SK-N-SH (cell line): ENCODE measurements around the gene FIZ1. TPM values are rescaled to one million over a fixed set of nuclear protein-coding genes. Genes with fewer than 3 reads are reported as not detected.

ENCODE experiments used
- CTCF ChIA-PET: fragments of 300-600, 350-600 bp; formaldehyde crosslinking; extraction: SDS; loops from one replicate; lab custom pipeline; 2021; lab: Yijun Ruan, JAX
- POLR2A ChIA-PET: fragments of 350-600 bp; sonication (Branson Sonifier 250); formaldehyde crosslinking; extraction: SDS; loops from one replicate; lab custom pipeline; 2020; ENCODE audit warnings: antibody characterized with exemption, inconsistent platforms; lab: Yijun Ruan, JAX
- DNase-seq: peaks from one replicate; pipeline ENCODE4 v3.0.0; 2012
- H2AFZ ChIP-seq: fragments of 200-600 bp; sonication (generic); 2 replicates; pipeline ENCODE4 v1.8.1; 2016; ENCODE audit warnings: antibody characterized with exemption, mild to moderate bottlenecking, low read depth
- H3F3A ChIP-seq: fragments of 200-600 bp; sonication (generic); replicated peaks from 2 replicates; pipeline ENCODE3; 2016; ENCODE audit warnings: antibody characterized with exemption, mild to moderate bottlenecking; ENCODE audit not compliant: insufficient read depth
- H3K27ac ChIP-seq, 2 experiments: fragments of 200-500 bp in 1 of 2; fragments of 200-600 bp in 1 of 2; sonication (Bioruptor generic) in 1 of 2; sonication (generic), shearing (Covaris generic) in 1 of 2; 2 replicates each; pipeline versions ENCODE4 v1.5.1 to v1.6.1; 2014 to 2016; ENCODE audit warnings: low read depth in 2 of 2, inconsistent platforms in 1 of 2, low read length in 1 of 2, mild to moderate bottlenecking in 1 of 2, mixed read lengths in 1 of 2
- H3K27me3 ChIP-seq: fragments of 200-600 bp; sonication (generic), shearing (Covaris generic); 2 replicates; pipeline ENCODE4 v1.6.1; 2016; ENCODE audit warnings: mixed run types; ENCODE audit not compliant: insufficient read depth
- H3K36me3 ChIP-seq, 2 experiments: fragments of 200-500 bp in 1 of 2; fragments of 200-600 bp in 1 of 2; sonication (Bioruptor generic) in 1 of 2; sonication (generic) in 1 of 2; replicated peaks in 1 of 2; 2 replicates each; pipeline versions ENCODE3 to v1.5.1; 2014 to 2016; ENCODE audit warnings: low read length in 1 of 2, mild to moderate bottlenecking in 1 of 2; ENCODE audit not compliant: insufficient read depth in 2 of 2, control insufficient read depth in 1 of 2
- H3K4me1 ChIP-seq, 2 experiments: fragments of 200-500 bp in 1 of 2; fragments of 200-600 bp in 1 of 2; sonication (Bioruptor generic) in 1 of 2; sonication (generic), shearing (Covaris generic) in 1 of 2; 2 replicates each; pipeline versions ENCODE4 v1.5.1 to v1.6.1; 2014 to 2016; ENCODE audit warnings: low read depth in 1 of 2, low read length in 1 of 2, mixed run types in 1 of 2; ENCODE audit not compliant: insufficient read depth in 2 of 2, control insufficient read depth in 1 of 2
- H3K4me2 ChIP-seq: fragments of 200-600 bp; sonication (generic), shearing (Covaris generic); 2 replicates; pipeline ENCODE4 v1.6.1; 2017; ENCODE audit warnings: mixed run types
- H3K4me3 ChIP-seq, 2 experiments: fragments of 200-500 bp in 1 of 2; fragments of 200-600 bp in 1 of 2; sonication (Bioruptor generic) in 1 of 2; sonication (generic), shearing (Covaris generic) in 1 of 2; 2 replicates each; pipeline versions ENCODE4 v1.5.1 to v1.8.1; 2014 to 2016; ENCODE audit warnings: low read depth in 2 of 2, inconsistent platforms in 1 of 2, low read length in 1 of 2, mild to moderate bottlenecking in 1 of 2, mixed read lengths in 1 of 2, moderate library complexity in 1 of 2
- H3K79me2 ChIP-seq: fragments of 200-600 bp; sonication (generic); 2 replicates; pipeline ENCODE4 v1.8.1; 2017; ENCODE audit warnings: mild to moderate bottlenecking; ENCODE audit not compliant: insufficient read depth
- H3K9ac ChIP-seq: fragments of 200-600 bp; sonication (generic); 2 replicates; pipeline ENCODE4 v1.6.1; 2017; ENCODE audit warnings: mixed run types
- H3K9me2 ChIP-seq: fragments of 200-600 bp; sonication (generic); 2 replicates; pipeline ENCODE4 v1.6.1; 2017; ENCODE audit warnings: mixed run types
- H3K9me3 ChIP-seq: fragments of 200-600 bp; sonication (generic); 2 replicates; pipeline ENCODE4 v1.6.1; 2017; ENCODE audit warnings: mixed run types, mild to moderate bottlenecking, moderate library complexity
- H4K20me1 ChIP-seq: fragments of 200-600 bp; sonication (generic); 2 replicates; pipeline ENCODE4 v1.6.1; 2017; ENCODE audit warnings: mild to moderate bottlenecking, mixed run types; ENCODE audit not compliant: insufficient read depth
- EP300 ChIP-seq, 2 experiments: IDR thresholded peaks; 2 replicates each; pipeline versions ENCODE4 v1.4.0 to v1.6.1; 2012; ENCODE audit warnings: borderline replicate concordance in 1 of 2, low read depth in 1 of 2, low read length in 1 of 2
- FOSL2 ChIP-seq: IDR thresholded peaks from 2 replicates; pipeline ENCODE4 v1.4.0; 2012; ENCODE audit warnings: low read depth, mild to moderate bottlenecking, moderate library complexity, borderline replicate concordance
- GABPA ChIP-seq: IDR thresholded peaks from 2 replicates; pipeline ENCODE4 v1.4.0; 2012; ENCODE audit warnings: low read depth, mild to moderate bottlenecking
- GATA2 ChIP-seq: sonication (generic); formaldehyde crosslinking; IDR thresholded peaks from 2 replicates; pipeline ENCODE4 v1.5.0; 2020; ENCODE audit warnings: mild to moderate bottlenecking, missing genetic modification reagents
- JUND ChIP-seq: IDR thresholded peaks from 2 replicates; pipeline ENCODE4 v1.4.0; 2012
- MAX ChIP-seq: IDR thresholded peaks from 2 replicates; pipeline ENCODE4 v1.4.0; 2012; ENCODE audit warnings: low read depth
- MEF2A ChIP-seq: IDR thresholded peaks from 2 replicates; pipeline ENCODE4 v1.4.0; 2012; ENCODE audit warnings: low read depth, borderline replicate concordance
- MXI1 ChIP-seq: IDR thresholded peaks from 2 replicates; pipeline ENCODE4 v1.6.1; 2012; ENCODE audit warnings: mild to moderate bottlenecking, low read depth, low read length, improper control_type of control experiment
- POLR2AphosphoS5 ChIP-seq: IDR thresholded peaks from 2 replicates; pipeline ENCODE4 v1.6.1; 2012; ENCODE audit warnings: low read depth, low read length
- RAD21 ChIP-seq: IDR thresholded peaks from 2 replicates; pipeline ENCODE4 v1.6.1; 2012; ENCODE audit warnings: mild to moderate bottlenecking, low read length
- RCOR1 ChIP-seq: fragments of 150-350 bp; IDR thresholded peaks from 2 replicates; pipeline ENCODE4 v1.6.1; 2017; ENCODE audit warnings: antibody characterized with exemption, low read length
- REST ChIP-seq: IDR thresholded peaks from 2 replicates; pipeline ENCODE4 v1.6.1; 2012; ENCODE audit warnings: mild to moderate bottlenecking, low read depth, low read length, moderate library complexity
- TCF12 ChIP-seq: IDR thresholded peaks from 2 replicates; pipeline ENCODE4 v1.4.0; 2012
- TEAD4 ChIP-seq: IDR thresholded peaks from 2 replicates; pipeline ENCODE4 v1.4.0; 2012; ENCODE audit warnings: mild to moderate bottlenecking, borderline replicate concordance; ENCODE audit not compliant: insufficient read depth
- USF1 ChIP-seq: IDR thresholded peaks from 2 replicates; pipeline ENCODE4 v1.4.0; 2012; ENCODE audit warnings: low read depth, borderline replicate concordance
- USF2 ChIP-seq: fragments of 150-350 bp; IDR thresholded peaks from 2 replicates; pipeline ENCODE4 v1.6.1; 2017; ENCODE audit warnings: antibody characterized with exemption, low read length, low read depth, borderline replicate concordance
- ZBTB33 ChIP-seq: IDR thresholded peaks from 2 replicates; pipeline ENCODE4 v1.4.0; 2012; ENCODE audit warnings: low read depth, borderline replicate concordance
- WGBS: methylation state at CpG from one replicate; pipeline ENCODE4 v1.1.6; 2017; ENCODE audit warnings: low lambda C conversion rate; 5-methylcytosine and 5-hydroxymethylcytosine counted together
- polyA plus RNA-seq, 3 experiments: library from polyadenylated mRNA; depleted of rRNA; stranded (reverse); fragments of >200 nt; gene quantifications; 2 replicates each; pipeline ENCODE4 v1.2.3, GENCODE V29; 2012

The FIZ1 gene
- polyA plus RNA-seq, 1 of the 3 experiments (the other 2 are of a cell fraction) = 5.7 TPM

GRCh38 chr19:55552620-55553019 lies 46.7 kb downstream of the FIZ1 start:
- Histone ChIP-seq H3K4me1 (peaks cover 0 to 17% of the 10 kb centered on the region in 2 experiments; a peak in 3 of 4 replicates), H3K79me2 (no peaks in the 10 kb centered on the region), H3K9me3 (no peaks in the 10 kb centered on the region), H3K36me3 (no peaks in the 10 kb centered on the region), H3K9me2 (no peaks in the 10 kb centered on the region), H2AFZ (no peak overlapping the region), H3K4me3 (no peak overlapping the region), H3K9ac (no peak overlapping the region), H3F3A (peaks cover 15% of the 10 kb centered on the region), H3K27me3 (no peaks in the 10 kb centered on the region), H4K20me1 (no peaks in the 10 kb centered on the region), H3K27ac (no peak overlapping the region), H3K4me2 (no peak overlapping the region)
- ChIA-PET CTCF (no interaction called here), POLR2A (no interaction called here)
- WGBS = 84% methylated on average over 13 of the region's 13 CpGs
- no peak for DNase-seq
- no peak for TF ChIP-seq FOSL2
- no peak for TF ChIP-seq TCF12
- TF ChIP-seq GATA2 (CRISPR knock-in tag) = no peak
- no peak for TF ChIP-seq EP300 (IDR thresholded peaks at IDR 0.05; ENCODE audit: borderline replicate concordance in 1 of 2, low read depth in 1 of 2, low read length in 1 of 2)
- no peak for TF ChIP-seq MAX
- no peak for TF ChIP-seq JUND
- TF ChIP-seq GABPA = no peak
- no peak for TF ChIP-seq RAD21
- no peak for TF ChIP-seq USF2
- no peak for TF ChIP-seq USF1
- TF ChIP-seq MXI1 = no peak
- TF ChIP-seq MEF2A = no peak
- TF ChIP-seq ZBTB33 = no peak
- no peak for TF ChIP-seq TEAD4
- TF ChIP-seq POLR2AphosphoS5 = no peak
- no peak for TF ChIP-seq RCOR1

GRCh38 chr19:55552206-55552605 lies 47.1 kb downstream of the FIZ1 start:
- no peak overlapping the region for H3K4me2 ChIP-seq
- no peak overlapping the region for H3K4me3 ChIP-seq
- no peak overlapping the region for H2AFZ ChIP-seq
- no peaks in the 10 kb centered on the region for H3K9me2 ChIP-seq
- 90% methylated on average over 5 of the region's 5 CpGs for WGBS
- no peak for DNase-seq
- H3K36me3 ChIP-seq = no peaks in the 10 kb centered on the region
- H3K27ac ChIP-seq = no peak overlapping the region
- no peaks in the 10 kb centered on the region for H3K79me2 ChIP-seq
- peaks cover 15% of the 10 kb centered on the region for H3F3A ChIP-seq
- H3K27me3 ChIP-seq = no peaks in the 10 kb centered on the region
- H3K9ac ChIP-seq = no peak overlapping the region
- peaks cover 0 to 21% of the 10 kb centered on the region in 2 experiments; a peak in 3 of 4 replicates for H3K4me1 ChIP-seq
- no peak for TF ChIP-seq REST
- TF ChIP-seq, all 33 proteins: peak for 0
- ChIA-PET CTCF (no interaction called here), POLR2A (no interaction called here)
- Histone ChIP-seq H3K9me3 (no peaks in the 10 kb centered on the region), H4K20me1 (no peaks in the 10 kb centered on the region)
